ENCODE measurements around the gene CPLANE2. TPM values are rescaled to one million over a fixed set of nuclear protein-coding genes. Genes with fewer than 3 reads are reported as not detected.

CPLANE2 gene
- total and polyA plus RNA-seq, 2 donors from 2014 or later: 7.9 to 9.4 TPM

DNA sequence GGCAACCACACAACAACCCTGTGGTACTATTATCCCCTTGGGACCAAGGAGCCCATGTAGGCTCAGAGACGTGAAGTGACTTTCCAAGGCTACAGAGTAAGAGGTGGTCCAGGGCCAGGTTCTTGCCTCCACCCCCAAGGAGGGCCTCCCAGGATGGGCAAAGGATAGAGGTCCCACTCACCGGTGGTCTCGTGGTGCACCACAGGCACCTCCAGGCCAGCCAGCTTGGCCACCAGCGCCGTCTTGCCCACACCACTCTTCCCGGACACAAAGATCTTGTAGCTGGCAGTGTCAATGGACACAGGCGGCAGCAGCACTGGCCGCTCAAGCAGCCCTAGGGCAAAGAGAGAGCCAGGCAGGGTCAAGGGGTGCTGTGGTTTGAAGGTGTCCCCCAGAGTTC lies 3.6 kb downstream of the CPLANE2 start:
- TF ChIP-seq, protein P1, sequence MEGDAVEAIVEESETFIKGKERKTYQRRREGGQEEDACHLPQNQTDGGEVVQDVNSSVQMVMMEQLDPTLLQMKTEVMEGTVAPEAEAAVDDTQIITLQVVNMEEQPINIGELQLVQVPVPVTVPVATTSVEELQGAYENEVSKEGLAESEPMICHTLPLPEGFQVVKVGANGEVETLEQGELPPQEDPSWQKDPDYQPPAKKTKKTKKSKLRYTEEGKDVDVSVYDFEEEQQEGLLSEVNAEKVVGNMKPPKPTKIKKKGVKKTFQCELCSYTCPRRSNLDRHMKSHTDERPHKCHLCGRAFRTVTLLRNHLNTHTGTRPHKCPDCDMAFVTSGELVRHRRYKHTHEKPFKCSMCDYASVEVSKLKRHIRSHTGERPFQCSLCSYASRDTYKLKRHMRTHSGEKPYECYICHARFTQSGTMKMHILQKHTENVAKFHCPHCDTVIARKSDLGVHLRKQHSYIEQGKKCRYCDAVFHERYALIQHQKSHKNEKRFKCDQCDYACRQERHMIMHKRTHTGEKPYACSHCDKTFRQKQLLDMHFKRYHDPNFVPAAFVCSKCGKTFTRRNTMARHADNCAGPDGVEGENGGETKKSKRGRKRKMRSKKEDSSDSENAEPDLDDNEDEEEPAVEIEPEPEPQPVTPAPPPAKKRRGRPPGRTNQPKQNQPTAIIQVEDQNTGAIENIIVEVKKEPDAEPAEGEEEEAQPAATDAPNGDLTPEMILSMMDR (IDR thresholded peaks at IDR 0.05; ENCODE audit: borderline replicate concordance, extremely low read depth, insufficient read depth): no peak
- intact Hi-C loops (cut with DNase I): no loop called here
- no peaks in the 10 kb centered on the region for H3K36me3 ChIP-seq (ENCODE audit: control insufficient read depth in 2 of 3, insufficient read depth in 3 of 3, low read length in 3 of 3)
- H3K27me3 ChIP-seq (ENCODE audit: control insufficient read depth, insufficient read depth, low read length): no peaks in the 10 kb centered on the region
- FAIRE-seq: no peak
- DNase-seq: peak in 1 of 5 donors; percentile 24
- H3K9me3 ChIP-seq (ENCODE audit: control insufficient read depth in 2 of 3, insufficient read depth in 1 of 3, low read length in 3 of 3): no peaks in the 10 kb centered on the region
- H3K9ac ChIP-seq (ENCODE audit: low read length in 3 of 3): no peak overlapping the region
- H3K4me3 ChIP-seq (ENCODE audit: low read length in 3 of 3): no peak overlapping the region
- H3K4me1 ChIP-seq (ENCODE audit: control insufficient read depth in 2 of 3, insufficient read depth in 2 of 3, low read depth in 1 of 3, low read length in 3 of 3): peaks cover 0 to 13% (median 3%) of the 10 kb centered on the region in 3 donors
- H3K27ac ChIP-seq (ENCODE audit: low read depth in 2 of 2, low read length in 2 of 2): no peak overlapping the region

DNA sequence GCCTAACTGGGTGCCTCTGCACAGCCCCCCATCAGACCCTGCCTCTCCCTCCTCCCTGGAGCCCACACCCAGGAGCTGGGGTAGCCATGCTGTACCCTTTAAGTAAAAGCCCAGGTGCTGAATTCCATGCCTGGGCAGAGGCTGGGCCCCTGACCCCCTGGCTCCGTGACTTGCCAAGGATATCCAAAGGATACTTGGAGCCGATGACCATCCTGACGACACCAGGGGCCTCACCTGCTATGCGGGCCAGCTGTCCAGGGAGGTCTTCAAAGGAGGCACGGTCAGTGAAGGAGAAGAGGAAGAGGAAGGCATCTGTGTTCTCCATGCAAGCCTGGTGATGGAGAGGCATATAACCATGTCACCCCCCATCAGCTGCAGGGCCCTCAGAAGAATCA lies 4.7 kb downstream of the CPLANE2 start:
- Histone ChIP-seq H3K9me3 (ENCODE audit: control insufficient read depth in 2 of 3, insufficient read depth in 1 of 3, low read length in 3 of 3) (no peaks in the 10 kb centered on the region), H3K27ac (ENCODE audit: low read depth in 2 of 2, low read length in 2 of 2) (no peak overlapping the region), H3K9ac (ENCODE audit: low read length in 3 of 3) (no peak overlapping the region), H3K4me1 (ENCODE audit: control insufficient read depth in 2 of 3, insufficient read depth in 2 of 3, low read depth in 1 of 3, low read length in 3 of 3) (peaks cover 0 to 9% (median 0%) of the 10 kb centered on the region in 3 donors), H3K36me3 (ENCODE audit: control insufficient read depth in 2 of 3, insufficient read depth in 3 of 3, low read length in 3 of 3) (no peaks in the 10 kb centered on the region), H3K4me3 (ENCODE audit: low read length in 3 of 3) (no peak overlapping the region), H3K27me3 (ENCODE audit: control insufficient read depth, insufficient read depth, low read length) (peaks cover 5% of the 10 kb centered on the region)
- TF ChIP-seq, protein P1 (IDR thresholded peaks at IDR 0.05; ENCODE audit: borderline replicate concordance, extremely low read depth, insufficient read depth): no peak
- no peak for DNase-seq
- intact Hi-C loops (cut with DNase I): no loop called here
- FAIRE-seq: no peak

DNA sequence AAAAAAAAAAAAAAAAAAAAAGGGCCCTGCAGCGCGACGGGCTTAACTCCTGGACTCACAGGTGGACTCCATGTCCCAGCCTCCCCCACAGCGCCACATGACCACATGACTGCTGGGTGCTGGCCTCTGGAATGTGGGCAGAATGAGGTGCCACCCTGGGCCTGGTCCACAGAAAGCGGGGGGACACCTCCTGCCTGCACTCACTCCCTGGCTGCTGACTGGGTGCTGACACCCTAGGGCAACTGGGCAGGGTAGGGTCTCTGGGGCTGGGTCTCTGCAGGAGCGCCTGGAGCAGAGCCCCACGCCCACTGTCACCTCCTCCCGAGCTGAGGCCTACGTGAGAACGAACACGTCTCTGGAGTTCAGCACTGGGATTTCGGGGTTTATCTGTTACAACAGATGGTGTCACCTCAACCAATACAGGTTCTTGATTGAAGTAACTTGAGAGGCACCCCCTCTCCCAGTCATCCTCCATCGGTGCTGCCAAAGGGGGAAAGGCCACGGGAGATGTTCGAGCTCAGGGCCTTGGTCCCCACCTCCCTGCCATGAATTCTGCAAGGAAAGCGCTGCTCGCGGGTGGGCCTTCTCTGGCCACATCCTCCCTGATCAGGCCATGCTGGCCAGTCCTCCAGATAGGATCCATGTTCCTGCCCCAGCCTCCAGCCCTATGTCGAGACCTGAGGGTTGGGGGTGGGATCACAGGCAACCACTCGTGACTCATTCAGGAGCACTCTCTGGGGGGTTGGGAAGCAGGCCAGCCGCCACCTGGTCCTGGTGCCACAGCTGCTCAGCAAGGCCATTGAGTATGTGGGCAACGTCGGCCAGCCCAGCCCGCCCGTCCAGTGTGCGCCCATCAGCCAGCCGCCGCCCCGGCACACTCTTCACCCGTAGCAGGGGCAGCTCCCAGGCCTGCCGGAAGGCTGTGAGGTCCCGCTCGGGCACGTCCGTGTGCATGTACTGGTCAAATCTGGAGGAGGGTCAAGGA lies 5.4 kb downstream of the CPLANE2 start:
- intact Hi-C loops (cut with DNase I): no loop called here
- DNase-seq (peak in 1 of 5 donors; percentile 63), FAIRE-seq (no peak)
- Histone ChIP-seq H3K4me3 (ENCODE audit: low read length in 3 of 3) (no peak overlapping the region), H3K9ac (ENCODE audit: low read length in 3 of 3) (no peak overlapping the region), H3K27me3 (ENCODE audit: control insufficient read depth, insufficient read depth, low read length) (peaks cover 5% of the 10 kb centered on the region), H3K9me3 (ENCODE audit: control insufficient read depth in 2 of 3, insufficient read depth in 1 of 3, low read length in 3 of 3) (no peaks in the 10 kb centered on the region), H3K4me1 (ENCODE audit: control insufficient read depth in 2 of 3, insufficient read depth in 2 of 3, low read depth in 1 of 3, low read length in 3 of 3) (peaks cover 0 to 7% (median 0%) of the 10 kb centered on the region in 3 donors), H3K36me3 (ENCODE audit: control insufficient read depth in 2 of 3, insufficient read depth in 3 of 3, low read length in 3 of 3) (no peaks in the 10 kb centered on the region), H3K27ac (ENCODE audit: low read depth in 2 of 2, low read length in 2 of 2) (no peak overlapping the region)
- TF ChIP-seq, protein P1 (IDR thresholded peaks at IDR 0.05; ENCODE audit: borderline replicate concordance, extremely low read depth, insufficient read depth): no peak
